ENCODE measurements around the gene SLC35G2.

The SLC35G2 gene

GRCh38 chr3:136818769-136819391 lies at the start of gene SLC35G2:
TSS of gene SLC35G2 (plus strand) at chr3:136819126. CDS start at chr3:136854461, 35,335 bp downstream.
- DNase-seq (ENCODE audit: low spot score) = peak; percentile 53
- in situ Hi-C loops (cut with MboI; ENCODE audit: low sequenced_read_pairs, unreplicated experiment) = no loop called here

DNA sequence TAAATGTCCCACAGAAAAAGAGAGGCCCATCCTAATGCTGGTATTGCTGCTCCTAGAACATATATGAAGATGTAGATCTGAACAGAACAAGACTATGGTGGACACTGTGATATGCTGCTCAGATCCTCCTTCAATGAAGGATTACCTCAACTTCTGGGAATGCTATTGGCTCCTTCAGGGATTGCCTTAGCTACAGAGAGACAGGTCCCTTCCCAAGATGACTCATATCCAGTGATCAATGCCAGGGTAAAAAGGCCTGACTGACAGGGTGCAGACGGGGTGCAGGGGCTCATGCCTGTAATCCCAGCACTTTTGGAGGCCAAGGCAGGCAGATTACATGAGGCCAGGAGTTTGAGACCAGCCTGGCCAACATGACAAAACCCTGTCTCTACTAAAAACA lies 46.2 kb upstream of the SLC35G2 start:
- TF ChIP-seq CTCF (IDR thresholded peaks at IDR 0.05; ENCODE audit: borderline replicate concordance, control extremely low read depth, extremely low read depth, insufficient read depth, missing control alignments) = no peak
- DNase-seq (ENCODE audit: low spot score) = no peak
- in situ Hi-C loops (cut with MboI; ENCODE audit: low sequenced_read_pairs, unreplicated experiment) = no loop called here

More at GRCh38 chr3:136818769-136819391, at the start of gene SLC35G2:
- no peak for TF ChIP-seq CTCF (IDR thresholded peaks at IDR 0.05; ENCODE audit: borderline replicate concordance, control extremely low read depth, extremely low read depth, insufficient read depth, missing control alignments)

DNA sequence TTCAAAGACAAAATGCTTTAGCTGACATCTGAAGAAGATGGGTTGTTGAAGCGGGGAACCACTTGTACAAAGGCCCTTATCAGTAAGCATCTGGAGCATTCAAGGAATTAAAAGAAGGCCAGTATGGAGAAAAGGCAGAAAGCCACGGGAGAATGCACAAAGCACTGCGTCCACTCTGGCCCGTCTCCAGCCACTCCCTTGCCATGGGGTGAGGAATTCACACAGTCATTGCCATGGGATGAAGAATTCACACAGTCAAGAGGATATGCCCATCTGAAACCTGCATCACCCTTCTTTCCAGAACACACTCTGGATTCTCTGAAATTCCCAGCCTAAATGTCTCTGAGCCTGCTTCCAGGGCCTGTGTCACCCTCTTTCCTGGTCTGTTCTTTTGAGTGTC lies 40.1 kb upstream of the SLC35G2 start:
- DNase-seq (ENCODE audit: low spot score) = no peak
- in situ Hi-C loops (cut with MboI; ENCODE audit: low sequenced_read_pairs, unreplicated experiment) = no loop called here
- no peak for TF ChIP-seq CTCF (IDR thresholded peaks at IDR 0.05; ENCODE audit: borderline replicate concordance, control extremely low read depth, extremely low read depth, insufficient read depth, missing control alignments)

DNA sequence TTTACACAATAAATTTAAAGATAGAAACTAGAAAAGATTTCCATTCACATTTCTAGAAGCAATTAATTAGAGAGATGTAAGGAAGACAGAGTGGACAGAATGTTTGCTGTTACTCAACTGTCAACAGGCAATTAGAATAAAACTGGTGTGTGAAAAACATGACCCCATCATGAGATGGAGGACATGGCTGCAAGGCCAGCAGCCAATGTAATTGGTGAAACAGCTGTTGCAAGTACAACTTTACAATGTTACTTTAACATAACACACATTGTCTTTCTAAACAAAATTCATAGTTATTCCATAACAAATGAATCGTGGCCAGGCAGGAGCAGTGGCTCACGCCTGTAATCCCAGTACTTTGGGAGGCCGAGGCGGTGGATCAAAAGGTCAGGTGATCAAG lies 38.2 kb upstream of the SLC35G2 start:
- no peak for TF ChIP-seq CTCF (IDR thresholded peaks at IDR 0.05; ENCODE audit: borderline replicate concordance, control extremely low read depth, extremely low read depth, insufficient read depth, missing control alignments)
- no peak for DNase-seq (ENCODE audit: low spot score)
- in situ Hi-C loops (cut with MboI; ENCODE audit: low sequenced_read_pairs, unreplicated experiment) = no loop called here

- no peak for TF ChIP-seq CTCF (IDR thresholded peaks at IDR 0.05; ENCODE audit: borderline replicate concordance, control extremely low read depth, extremely low read depth, insufficient read depth, missing control alignments)
- in situ Hi-C loops (cut with MboI; ENCODE audit: low sequenced_read_pairs, unreplicated experiment) = no loop called here
- no peak for DNase-seq (ENCODE audit: low spot score)
These were observed 35.2 kb upstream of the SLC35G2 start for GRCh38 chr3:136783708-136784191.

- no peak for TF ChIP-seq CTCF (IDR thresholded peaks at IDR 0.05; ENCODE audit: borderline replicate concordance, control extremely low read depth, extremely low read depth, insufficient read depth, missing control alignments)
- DNase-seq (ENCODE audit: low spot score) = peak; percentile 59
- in situ Hi-C loops (cut with MboI; ENCODE audit: low sequenced_read_pairs, unreplicated experiment) = no loop called here
These were observed 31.6 kb upstream of the SLC35G2 start for GRCh38 chr3:136787349-136787748.
